ENCODE results near the gene UBE2D1. TPM values are rescaled to one million over a fixed set of nuclear protein-coding genes. Genes with fewer than 3 reads are reported as not detected.

Gene UBE2D1
- total and polyA plus RNA-seq, 8 donors, result 20.6 to 34.8 (median 33.0) TPM

DNA sequence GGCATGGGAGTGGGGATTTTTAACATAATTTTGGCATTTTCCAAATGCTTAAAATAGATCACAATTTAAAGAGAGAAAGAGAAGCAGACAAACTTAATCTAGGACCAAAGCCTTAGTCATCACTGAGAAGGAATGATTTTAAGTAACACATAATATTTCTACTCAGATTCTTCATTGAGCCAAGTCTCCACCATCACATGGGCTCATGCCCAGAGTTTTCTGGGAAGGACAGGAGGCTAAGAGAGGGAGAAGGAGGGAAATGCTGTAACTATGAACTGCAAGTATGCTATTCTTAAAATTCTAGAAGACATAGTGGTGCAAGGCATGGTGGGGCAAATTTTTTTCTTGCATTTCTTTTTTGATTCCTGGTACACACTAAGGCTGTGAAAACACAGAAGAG, 23.8 kb upstream of the UBE2D1 start:
- TF ChIP-seq, protein P1, sequence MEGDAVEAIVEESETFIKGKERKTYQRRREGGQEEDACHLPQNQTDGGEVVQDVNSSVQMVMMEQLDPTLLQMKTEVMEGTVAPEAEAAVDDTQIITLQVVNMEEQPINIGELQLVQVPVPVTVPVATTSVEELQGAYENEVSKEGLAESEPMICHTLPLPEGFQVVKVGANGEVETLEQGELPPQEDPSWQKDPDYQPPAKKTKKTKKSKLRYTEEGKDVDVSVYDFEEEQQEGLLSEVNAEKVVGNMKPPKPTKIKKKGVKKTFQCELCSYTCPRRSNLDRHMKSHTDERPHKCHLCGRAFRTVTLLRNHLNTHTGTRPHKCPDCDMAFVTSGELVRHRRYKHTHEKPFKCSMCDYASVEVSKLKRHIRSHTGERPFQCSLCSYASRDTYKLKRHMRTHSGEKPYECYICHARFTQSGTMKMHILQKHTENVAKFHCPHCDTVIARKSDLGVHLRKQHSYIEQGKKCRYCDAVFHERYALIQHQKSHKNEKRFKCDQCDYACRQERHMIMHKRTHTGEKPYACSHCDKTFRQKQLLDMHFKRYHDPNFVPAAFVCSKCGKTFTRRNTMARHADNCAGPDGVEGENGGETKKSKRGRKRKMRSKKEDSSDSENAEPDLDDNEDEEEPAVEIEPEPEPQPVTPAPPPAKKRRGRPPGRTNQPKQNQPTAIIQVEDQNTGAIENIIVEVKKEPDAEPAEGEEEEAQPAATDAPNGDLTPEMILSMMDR (IDR thresholded peaks at IDR 0.05), result no peak
- ATAC-seq (peak; percentile 31), DNase-seq (peak in 1 of 4 donors; percentile 25)
- H3K27ac ChIP-seq, result no peak overlapping the region
- intact Hi-C loops (cut with DNase I), result no loop called here
- no peak overlapping the region for H3K4me3 ChIP-seq
- no peaks in the 10 kb centered on the region for H3K9me3 ChIP-seq
- H3K4me1 ChIP-seq, result no peaks in the 10 kb centered on the region
- H3K27me3 ChIP-seq, result peaks cover 0 to 2% of the 10 kb centered on the region in 2 donors
- H3K36me3 ChIP-seq, result no peaks in the 10 kb centered on the region

DNA sequence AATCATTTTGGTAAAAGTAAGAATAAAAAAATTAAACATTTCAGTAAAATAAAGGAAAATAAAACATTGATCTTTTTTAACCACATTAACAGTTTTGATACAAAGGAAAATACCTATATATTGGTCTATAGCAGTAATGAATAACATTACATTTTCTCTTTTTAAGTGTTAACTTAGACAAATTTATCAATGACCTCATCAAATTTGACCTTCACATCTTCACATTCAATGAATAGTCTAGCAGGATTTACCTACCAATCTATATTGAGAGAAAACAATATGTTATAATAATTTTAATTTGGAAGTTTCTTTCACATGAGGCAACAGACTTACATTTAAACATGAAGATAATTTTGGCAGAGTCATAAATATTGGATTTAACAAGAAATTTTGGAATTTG, 17.9 kb upstream of the UBE2D1 start:
- peaks cover 0 to 1% of the 10 kb centered on the region in 2 donors for H3K4me1 ChIP-seq
- no peaks in the 10 kb centered on the region for H3K36me3 ChIP-seq
- DNase-seq (no peak), ATAC-seq (no peak)
- intact Hi-C loops (cut with DNase I), result no loop called here
- TF ChIP-seq, protein P1 (IDR thresholded peaks at IDR 0.05), result no peak
- H3K27ac ChIP-seq, result no peak overlapping the region
- no peak overlapping the region for H3K4me3 ChIP-seq
- H3K27me3 ChIP-seq, result no peaks in the 10 kb centered on the region
- H3K9me3 ChIP-seq, result no peaks in the 10 kb centered on the region

DNA sequence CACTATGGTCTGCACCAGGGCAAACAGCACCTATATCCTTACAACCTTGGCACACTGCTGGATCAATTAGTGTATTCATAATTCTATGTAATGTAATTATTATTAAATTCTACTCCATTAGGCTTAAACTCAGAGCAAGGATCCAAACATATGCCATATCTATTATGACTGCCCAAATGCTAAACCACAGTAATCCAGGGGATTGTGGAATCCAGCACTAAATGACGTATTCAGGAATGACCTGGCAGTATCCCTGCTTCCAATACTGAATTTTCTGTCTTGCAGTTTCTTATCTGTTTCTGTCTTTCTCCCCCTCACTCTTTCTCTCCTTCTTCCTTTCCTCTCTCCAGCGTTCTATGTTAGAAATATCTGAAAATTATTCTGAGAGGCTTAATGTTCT, 16.5 kb upstream of the UBE2D1 start:
- ATAC-seq, result no peak
- Histone ChIP-seq H3K4me1 (peaks cover 0 to 15% of the 10 kb centered on the region in 2 donors), H3K9me3 (no peaks in the 10 kb centered on the region), H3K27ac (no peak overlapping the region), H3K4me3 (no peak overlapping the region), H3K36me3 (no peaks in the 10 kb centered on the region), H3K27me3 (no peaks in the 10 kb centered on the region)
- intact Hi-C loops (cut with DNase I), result no loop called here
- TF ChIP-seq, protein P1 (IDR thresholded peaks at IDR 0.05), result no peak
- no peak for DNase-seq

DNA sequence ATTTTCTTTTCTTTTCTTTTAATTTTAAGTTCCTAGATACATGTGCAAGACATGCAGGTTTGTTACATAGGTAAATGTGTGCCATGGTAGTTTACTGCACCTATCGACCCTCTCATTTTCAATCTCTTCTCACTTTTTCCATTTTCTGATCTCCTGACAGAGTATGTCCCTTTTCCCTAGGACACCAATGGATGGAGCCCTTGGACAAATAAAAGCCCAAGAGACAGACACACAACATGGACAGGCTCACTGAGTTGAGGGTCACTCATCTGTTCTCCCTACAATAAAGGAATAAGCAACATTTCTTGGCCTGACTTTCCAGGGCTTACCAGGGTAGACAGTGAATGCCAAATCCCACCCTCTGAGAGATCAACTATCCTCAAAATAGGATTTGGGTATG, 15.2 kb upstream of the UBE2D1 start:
- H3K27me3 ChIP-seq, result no peaks in the 10 kb centered on the region
- intact Hi-C loops (cut with DNase I), result no loop called here
- no peak overlapping the region for H3K4me3 ChIP-seq
- no peak overlapping the region for H3K27ac ChIP-seq
- no peaks in the 10 kb centered on the region for H3K9me3 ChIP-seq
- no peaks in the 10 kb centered on the region for H3K36me3 ChIP-seq
- ATAC-seq, result no peak
- TF ChIP-seq, protein P1 (IDR thresholded peaks at IDR 0.05), result no peak
- DNase-seq, result no peak
- H3K4me1 ChIP-seq, result peaks cover 0 to 22% of the 10 kb centered on the region in 2 donors

DNA sequence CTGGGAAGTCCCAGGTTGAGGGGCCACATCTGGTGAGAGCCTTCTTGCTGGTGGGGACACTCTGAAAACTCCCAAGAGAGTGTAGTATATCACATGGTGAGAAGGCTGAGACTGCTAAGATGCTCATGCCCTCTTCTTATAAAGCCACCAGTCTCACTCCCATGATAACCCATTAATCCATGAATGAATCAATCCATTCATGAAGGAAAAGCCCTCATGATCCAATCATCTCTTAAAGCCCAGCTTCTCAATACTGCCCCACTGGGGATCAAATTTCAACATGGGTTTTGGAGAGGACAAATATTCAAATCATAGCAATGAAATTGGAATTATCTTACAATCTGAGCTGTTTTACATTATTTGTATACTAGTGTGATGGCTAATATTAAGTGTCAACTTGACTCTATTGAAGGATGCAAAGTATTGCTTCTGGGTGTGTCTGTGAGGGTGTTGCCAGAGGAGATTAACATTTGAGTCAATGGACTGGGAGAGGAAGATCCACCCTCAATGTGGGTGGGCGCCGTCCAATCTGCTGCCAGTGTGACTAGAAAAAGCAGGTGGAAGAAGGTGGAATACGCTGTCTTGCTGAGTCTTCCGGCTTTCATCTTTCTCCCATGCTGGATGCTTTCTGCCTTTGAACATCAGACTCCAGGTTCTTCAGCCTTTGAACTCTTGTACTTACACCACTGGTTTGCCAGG, 14.3 kb upstream of the UBE2D1 start:
- Histone ChIP-seq H3K4me1 (peaks cover 0 to 22% of the 10 kb centered on the region in 2 donors), H3K27ac (no peak overlapping the region), H3K4me3 (no peak overlapping the region), H3K9me3 (no peaks in the 10 kb centered on the region), H3K27me3 (no peaks in the 10 kb centered on the region), H3K36me3 (no peaks in the 10 kb centered on the region)
- no peak for DNase-seq
- TF ChIP-seq, protein P1 (IDR thresholded peaks at IDR 0.05), result no peak
- no peak for ATAC-seq
- intact Hi-C loops (cut with DNase I), result no loop called here
